PC-3 (cell line): ENCODE results near the gene SOST.

ENCODE experiments used
- EZH2 ChIP-seq: fragments of 300-600 bp; sonication (generic); IDR thresholded peaks from one replicate; pipeline ENCODE4 v1.6.1; 2017; ENCODE audit warnings: antibody characterized with exemption, mild to moderate bottlenecking, low read length; ENCODE audit not compliant: unreplicated experiment
- EZH2phosphoT487 ChIP-seq: fragments of 300-600 bp; sonication (generic); IDR thresholded peaks from 2 replicates; pipeline ENCODE4 v1.6.1; 2018; ENCODE audit warnings: mild to moderate bottlenecking, antibody characterized with exemption, low read length, borderline replicate concordance
- TF ChIP-seq, protein P1 (sequence below): fragments of 300-600 bp; sonication (generic); conservative IDR thresholded peaks from 2 replicates; pipeline ENCODE4 v1.5.1; 2017; ENCODE audit warnings: antibody characterized with exemption, low read depth, mild to moderate bottlenecking, low read length

DNA sequence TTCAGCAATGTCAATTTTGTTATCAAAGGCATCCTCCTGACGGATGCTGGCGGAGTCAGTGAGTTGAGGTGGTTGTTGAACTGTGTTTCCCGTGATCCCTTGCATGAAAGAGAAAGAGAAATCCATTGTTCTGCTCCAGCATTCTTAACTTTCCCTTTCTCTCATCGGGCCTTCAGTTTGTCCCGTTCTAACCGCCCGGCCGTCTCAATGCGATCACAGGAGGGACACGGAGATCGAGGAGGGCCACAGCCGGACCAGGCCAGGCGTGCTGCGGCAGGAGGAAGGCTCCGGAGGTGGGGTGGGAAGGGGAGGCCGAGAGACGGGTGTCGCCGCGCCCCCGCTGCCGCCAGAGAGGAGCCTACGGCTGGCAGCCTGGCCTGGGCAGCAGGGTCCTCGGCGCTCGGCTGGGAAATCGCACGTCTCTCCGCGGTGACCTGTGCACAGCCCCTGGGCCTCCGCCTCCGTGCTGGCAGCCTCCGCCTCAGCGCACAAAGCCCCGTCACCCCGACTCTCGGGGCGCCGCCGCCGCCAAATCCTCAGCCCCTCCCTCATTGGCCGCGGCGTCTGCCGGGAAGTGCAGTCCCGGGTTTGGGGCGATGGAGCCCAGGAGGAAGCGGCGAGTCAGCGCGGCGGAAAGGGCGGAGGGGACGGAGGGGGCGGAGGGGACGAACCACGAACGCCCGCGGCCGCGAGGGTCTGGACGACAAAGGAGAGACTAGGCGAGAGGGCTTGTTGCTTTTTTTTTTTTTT, 38.1 kb downstream of the SOST start:
- TF ChIP-seq, protein P1, sequence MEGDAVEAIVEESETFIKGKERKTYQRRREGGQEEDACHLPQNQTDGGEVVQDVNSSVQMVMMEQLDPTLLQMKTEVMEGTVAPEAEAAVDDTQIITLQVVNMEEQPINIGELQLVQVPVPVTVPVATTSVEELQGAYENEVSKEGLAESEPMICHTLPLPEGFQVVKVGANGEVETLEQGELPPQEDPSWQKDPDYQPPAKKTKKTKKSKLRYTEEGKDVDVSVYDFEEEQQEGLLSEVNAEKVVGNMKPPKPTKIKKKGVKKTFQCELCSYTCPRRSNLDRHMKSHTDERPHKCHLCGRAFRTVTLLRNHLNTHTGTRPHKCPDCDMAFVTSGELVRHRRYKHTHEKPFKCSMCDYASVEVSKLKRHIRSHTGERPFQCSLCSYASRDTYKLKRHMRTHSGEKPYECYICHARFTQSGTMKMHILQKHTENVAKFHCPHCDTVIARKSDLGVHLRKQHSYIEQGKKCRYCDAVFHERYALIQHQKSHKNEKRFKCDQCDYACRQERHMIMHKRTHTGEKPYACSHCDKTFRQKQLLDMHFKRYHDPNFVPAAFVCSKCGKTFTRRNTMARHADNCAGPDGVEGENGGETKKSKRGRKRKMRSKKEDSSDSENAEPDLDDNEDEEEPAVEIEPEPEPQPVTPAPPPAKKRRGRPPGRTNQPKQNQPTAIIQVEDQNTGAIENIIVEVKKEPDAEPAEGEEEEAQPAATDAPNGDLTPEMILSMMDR = no peak
- TF ChIP-seq EZH2 = no peak
- no peak for TF ChIP-seq EZH2phosphoT487
